ENCODE results near the gene EIF2A. TPM values are rescaled to one million over a fixed set of nuclear protein-coding genes. Genes with fewer than 3 reads are reported as not detected.

The EIF2A gene
- total RNA-seq, 1 experiment from 2014 or later = 231 TPM

GRCh38 chr3:150635076-150635475 is 88.5 kb downstream of the EIF2A start:
- DNase-seq (ENCODE audit: low read depth) = no peak

- DNase-seq (ENCODE audit: low read depth) = no peak
These were observed 88.9 kb downstream of the EIF2A start for GRCh38 chr3:150635526-150635925.

Other genes starting within 250 kb of the EIF2A start
- gene TSC22D2, start 138.5 kb upstream of the EIF2A start, total RNA-seq (2014; rRNA removed; shearing (Covaris generic)) = 6.2 and 7.7 TPM in 2 replicates
- gene SERP1, start 291 bp upstream of the EIF2A start, total RNA-seq (2014; rRNA removed; shearing (Covaris generic)) = 474 and 568 TPM in 2 replicates
- gene SELENOT, start 56.5 kb downstream of the EIF2A start, total RNA-seq (2014; rRNA removed; shearing (Covaris generic)) = 239 and 348 TPM in 2 replicates
- gene ERICH6, start 157.1 kb downstream of the EIF2A start, total RNA-seq (2014; rRNA removed; shearing (Covaris generic)) = not detected in 2 replicates
- 44.3 and 71.8 TPM in 2 replicates for gene SIAH2, start 216.4 kb downstream of the EIF2A start, total RNA-seq (2014; rRNA removed; shearing (Covaris generic))